Measurements from ENCODE around the gene CNKSR3.
A peak's percentile ranks its signal among the peaks of the same experiment; 100 is the strongest.
"Not testable (repeated sequence)": the region's sequence is repeated elsewhere in the genome, so short reads cannot be mapped to it uniquely, and the experiment has no call there.

Gene CNKSR3

GRCh38 chr6:154510144-154510905 is at the start of gene CNKSR3:
Gene CNKSR3 (minus strand): TSS chr6:154510685. CDS start chr6:154510114, 571 bp downstream.
- DNase-seq (ENCODE audit: low spot score), result peak; percentile 72

GRCh38 chr6:154558984-154559383 is 48.5 kb upstream of the CNKSR3 start:
- DNase-seq (ENCODE audit: low spot score), result no peak

- DNase-seq (ENCODE audit: low spot score), result no peak
These were observed 48.0 kb upstream of the CNKSR3 start for GRCh38 chr6:154558513-154558912.

- no peak for DNase-seq (ENCODE audit: low spot score)
These were observed 44.7 kb upstream of the CNKSR3 start for GRCh38 chr6:154555073-154555677.

- DNase-seq (ENCODE audit: low spot score), result no peak
These were observed 44.0 kb upstream of the CNKSR3 start for GRCh38 chr6:154554491-154554890.

GRCh38 chr6:154550779-154551178 is 40.3 kb upstream of the CNKSR3 start:
- DNase-seq (ENCODE audit: low spot score), result no peak

- DNase-seq (ENCODE audit: low spot score), result no peak
These were observed 38.7 kb upstream of the CNKSR3 start for GRCh38 chr6:154549179-154549578.

GRCh38 chr6:154548130-154548830 is 37.8 kb upstream of the CNKSR3 start:
- DNase-seq (ENCODE audit: low spot score), result no peak

GRCh38 chr6:154543628-154544027 is 33.1 kb upstream of the CNKSR3 start:
- no peak for DNase-seq (ENCODE audit: low spot score)

GRCh38 chr6:154542747-154543146 is 32.3 kb upstream of the CNKSR3 start:
- no peak for DNase-seq (ENCODE audit: low spot score)

GRCh38 chr6:154541837-154542236 is 31.4 kb upstream of the CNKSR3 start:
- DNase-seq (ENCODE audit: low spot score), result not testable (repeated sequence)

GRCh38 chr6:154539593-154540269 is 29.2 kb upstream of the CNKSR3 start:
- no peak for DNase-seq (ENCODE audit: low spot score)

GRCh38 chr6:154538640-154539191 is 28.2 kb upstream of the CNKSR3 start:
- DNase-seq (ENCODE audit: low spot score), result no peak

- DNase-seq (ENCODE audit: low spot score), result no peak
These were observed 27.2 kb upstream of the CNKSR3 start for GRCh38 chr6:154537511-154538325.

GRCh38 chr6:154536999-154537398 is 26.5 kb upstream of the CNKSR3 start:
- no peak for DNase-seq (ENCODE audit: low spot score)

GRCh38 chr6:154536255-154536654 is 25.8 kb upstream of the CNKSR3 start:
- DNase-seq (ENCODE audit: low spot score), result no peak

- no peak for DNase-seq (ENCODE audit: low spot score)
These were observed 25.4 kb upstream of the CNKSR3 start for GRCh38 chr6:154535851-154536250.

GRCh38 chr6:154535147-154535546 is 24.7 kb upstream of the CNKSR3 start:
- DNase-seq (ENCODE audit: low spot score), result no peak

- DNase-seq (ENCODE audit: low spot score), result no peak
These were observed 24.0 kb upstream of the CNKSR3 start for GRCh38 chr6:154534531-154534930.

- DNase-seq (ENCODE audit: low spot score), result no peak
These were observed 21.9 kb upstream of the CNKSR3 start for GRCh38 chr6:154532426-154532825.

GRCh38 chr6:154529957-154530356 is 19.5 kb upstream of the CNKSR3 start:
- no peak for DNase-seq (ENCODE audit: low spot score)
